Stimulated activated CD8-positive, alpha-beta memory T cell treated with anti-CD3 and anti-CD28 coated beads, Interleukin-7, amount 100 ng/mL, for 4 hours (primary cell): Measurements from ENCODE around the gene ZNF75A.

Experiments
- DNase-seq, 2 donors: peaks; one replicate each; pipeline ENCODE4 v3.0.0-alpha.2; 2020; ENCODE audit warnings: low read depth in 2 of 2

Gene ZNF75A

DNA sequence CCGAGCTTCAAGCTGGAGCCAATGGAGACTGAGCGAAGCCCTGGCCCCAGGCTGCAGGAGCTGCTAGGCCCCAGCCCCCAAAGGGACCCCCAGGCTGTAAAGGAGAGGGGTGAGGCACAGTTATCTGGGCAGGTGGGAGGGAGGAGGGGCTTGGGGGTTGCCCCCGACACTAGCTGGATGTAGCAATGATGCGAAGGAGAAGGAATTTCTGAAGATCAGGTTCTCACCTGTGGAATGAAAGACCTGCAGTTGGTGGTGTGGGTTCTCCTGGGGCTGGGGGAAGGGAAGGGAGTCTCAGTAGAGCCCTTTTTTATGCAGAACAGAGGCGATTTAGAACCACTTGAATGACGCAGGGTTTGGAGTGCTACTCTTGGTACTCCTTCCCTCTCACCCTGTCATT is 20.2 kb upstream of the ZNF75A start:
- no peak for DNase-seq

DNA sequence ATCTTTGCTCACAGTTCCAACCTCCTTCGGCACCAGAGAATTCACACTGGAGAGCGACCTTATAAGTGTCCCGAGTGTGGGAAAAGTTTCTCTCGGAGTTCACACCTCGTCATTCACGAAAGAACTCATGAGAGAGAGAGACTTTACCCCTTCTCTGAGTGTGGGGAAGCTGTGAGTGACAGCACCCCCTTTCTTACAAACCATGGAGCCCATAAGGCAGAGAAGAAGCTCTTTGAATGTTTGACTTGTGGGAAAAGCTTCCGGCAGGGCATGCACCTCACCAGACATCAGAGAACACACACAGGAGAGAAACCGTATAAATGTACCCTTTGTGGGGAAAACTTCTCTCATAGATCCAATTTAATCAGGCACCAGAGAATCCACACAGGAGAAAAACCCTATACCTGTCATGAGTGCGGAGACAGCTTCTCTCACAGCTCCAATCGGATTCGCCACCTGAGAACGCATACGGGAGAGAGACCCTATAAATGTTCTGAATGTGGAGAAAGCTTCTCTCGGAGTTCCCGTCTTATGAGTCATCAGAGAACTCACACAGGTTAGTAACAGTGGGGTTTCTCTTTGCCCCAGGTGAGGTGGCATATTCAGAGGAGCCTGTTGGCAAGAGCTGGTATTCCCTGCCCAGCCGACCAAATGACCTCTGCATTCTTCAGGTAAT is 15.2 kb upstream of the ZNF75A start:
- DNase-seq = no peak

GRCh38 chr16:3292604-3293003 is 12.7 kb upstream of the ZNF75A start:
- DNase-seq = no peak

DNA sequence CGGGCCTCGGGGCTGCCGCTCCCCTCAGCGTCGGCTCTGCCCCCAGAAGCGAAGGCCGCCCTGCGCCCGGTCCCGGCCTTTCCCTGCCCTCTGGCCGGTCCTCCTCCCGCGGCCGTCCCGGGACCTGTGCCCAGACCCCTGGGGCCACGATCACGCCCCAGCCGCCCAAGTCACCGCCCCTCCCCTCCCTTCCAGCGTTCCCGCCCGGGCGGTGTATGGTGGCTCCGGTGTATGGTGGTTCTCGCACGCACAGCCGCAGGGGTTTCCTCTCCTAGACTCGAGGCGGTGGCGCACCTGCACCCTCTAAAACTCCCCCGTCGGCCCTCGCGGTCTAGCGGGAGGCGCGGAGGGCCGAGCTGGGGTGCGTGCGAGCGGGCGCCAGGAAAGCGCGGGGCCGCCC is 10.1 kb upstream of the ZNF75A start:
- no peak for DNase-seq

- DNase-seq = no peak
Measured at GRCh38 chr16:3295783-3296182, 9.5 kb upstream of the ZNF75A start.

- no peak for DNase-seq
Measured at GRCh38 chr16:3304370-3304769, 927 bp upstream of the ZNF75A start.

GRCh38 chr16:3306078-3306477 is 781 bp downstream of the ZNF75A start:
- no peak for DNase-seq

GRCh38 chr16:3311496-3311895 is 6.2 kb downstream of the ZNF75A start:
- no peak for DNase-seq

DNA sequence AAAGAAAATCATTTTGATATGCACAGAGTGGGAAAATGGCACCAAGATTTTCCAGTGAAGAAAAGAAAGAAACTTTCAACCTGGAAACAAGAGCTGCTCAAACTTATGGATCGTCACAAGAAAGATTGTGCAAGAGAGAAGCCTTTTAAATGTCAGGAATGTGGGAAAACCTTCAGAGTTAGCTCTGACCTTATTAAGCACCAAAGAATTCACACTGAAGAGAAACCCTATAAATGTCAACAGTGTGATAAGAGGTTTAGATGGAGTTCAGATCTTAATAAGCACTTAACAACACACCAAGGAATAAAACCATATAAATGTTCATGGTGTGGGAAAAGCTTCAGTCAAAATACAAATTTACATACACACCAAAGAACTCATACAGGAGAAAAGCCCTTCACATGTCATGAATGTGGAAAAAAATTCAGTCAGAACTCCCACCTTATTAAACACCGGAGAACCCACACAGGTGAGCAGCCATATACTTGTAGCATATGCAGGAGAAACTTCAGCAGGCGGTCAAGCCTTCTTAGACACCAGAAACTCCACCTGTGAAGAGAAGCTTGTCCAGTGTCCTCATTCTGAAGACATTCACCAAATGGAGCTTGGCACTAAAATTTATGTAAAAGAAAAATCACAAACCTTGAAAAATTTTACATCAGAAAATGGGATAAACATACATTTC is 12.2 kb downstream of the ZNF75A start:
- no peak for DNase-seq

DNA sequence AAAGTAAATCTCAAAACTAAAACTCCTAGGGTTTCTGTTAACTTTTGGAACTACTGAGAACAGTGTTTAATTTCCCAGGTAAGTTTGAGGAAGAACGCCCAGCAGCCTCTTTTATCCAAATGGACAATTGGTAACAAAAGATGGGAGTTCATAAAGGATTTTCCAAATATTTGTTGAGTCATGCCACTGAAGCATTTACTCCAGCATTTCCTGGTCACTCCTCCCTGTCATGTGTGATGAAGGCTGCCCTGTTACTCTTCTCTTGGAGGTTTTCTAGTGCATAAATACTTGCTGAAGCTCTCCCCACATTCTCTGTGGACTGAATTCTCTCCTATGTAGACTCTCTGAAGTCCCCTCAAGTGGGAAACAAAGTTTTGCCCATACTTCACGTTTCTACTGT is 16.5 kb downstream of the ZNF75A start:
- no peak for DNase-seq

DNA sequence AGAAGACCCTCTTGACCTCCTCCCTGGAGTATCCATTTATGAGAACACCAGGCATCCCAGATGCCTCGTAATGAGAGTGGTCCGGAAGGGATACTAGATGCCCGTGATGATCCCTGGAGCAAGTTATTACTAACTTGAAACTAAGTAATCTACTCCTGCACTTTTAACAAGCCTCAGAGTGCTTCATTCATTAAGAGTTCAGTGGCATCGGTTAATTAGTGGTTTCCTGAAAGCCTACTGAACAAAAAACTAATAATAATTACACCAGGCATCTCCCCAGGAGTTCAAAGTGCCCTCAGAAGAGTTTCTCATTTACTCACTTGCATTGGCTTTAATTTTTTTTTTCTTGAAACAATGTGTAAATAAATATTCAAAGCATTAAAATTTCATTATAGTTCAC is 22.2 kb downstream of the ZNF75A start:
- DNase-seq = no peak

- no peak for DNase-seq
Measured at GRCh38 chr16:3328104-3328503, 22.8 kb downstream of the ZNF75A start.

- no peak for DNase-seq
Measured at GRCh38 chr16:3328643-3329042, 23.3 kb downstream of the ZNF75A start.

DNA sequence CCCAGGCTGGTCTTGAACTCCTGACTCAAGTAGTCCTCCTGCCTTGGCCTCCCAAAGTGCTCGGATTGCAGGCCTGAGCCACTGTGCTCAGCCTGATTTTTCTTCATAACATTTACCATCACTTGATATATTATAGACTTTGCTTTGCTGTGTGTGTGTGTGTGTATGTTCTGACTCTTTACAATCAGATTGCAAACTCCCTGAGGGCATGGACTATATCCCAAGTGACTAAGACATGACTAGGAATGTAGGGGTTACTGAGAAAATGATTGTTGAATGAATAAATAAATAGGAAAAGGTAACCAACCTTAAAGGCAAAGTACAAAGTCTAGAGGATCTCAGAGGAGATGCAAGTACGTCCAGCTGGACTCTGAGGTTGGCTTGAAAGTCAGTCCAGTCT is 40.7 kb downstream of the ZNF75A start:
- no peak for DNase-seq

GRCh38 chr16:3347586-3347985 is 42.3 kb downstream of the ZNF75A start:
- DNase-seq = no peak

DNA sequence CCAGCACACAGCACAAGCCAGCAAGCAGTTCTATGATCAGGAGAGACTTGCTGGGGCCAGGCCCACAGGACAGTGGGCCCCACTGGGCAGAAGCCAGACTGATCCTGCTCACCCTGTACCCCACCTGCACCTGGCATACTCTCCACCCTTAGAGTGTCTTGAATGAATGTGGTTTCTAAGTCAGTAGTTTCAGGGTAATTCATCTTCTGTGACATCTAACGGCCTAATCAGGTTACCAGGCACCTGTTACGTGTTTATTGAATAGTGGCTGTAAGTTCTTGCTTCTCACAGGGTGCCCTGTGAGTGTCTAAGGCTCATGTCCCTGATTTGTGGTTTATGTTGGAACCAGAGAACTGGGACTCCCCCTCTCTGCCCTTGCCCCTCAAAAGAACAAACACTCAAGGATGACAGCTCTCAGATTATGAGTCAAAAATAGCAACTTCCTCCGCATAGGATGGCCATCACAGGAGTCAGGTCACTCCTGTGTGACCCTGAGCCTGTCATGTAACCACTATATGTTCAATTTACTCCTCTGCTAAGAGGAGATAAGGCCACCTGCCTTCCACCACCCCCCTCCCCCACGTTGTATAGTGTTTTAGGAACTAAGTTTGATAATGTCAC is 43.4 kb downstream of the ZNF75A start:
- DNase-seq = no peak

DNA sequence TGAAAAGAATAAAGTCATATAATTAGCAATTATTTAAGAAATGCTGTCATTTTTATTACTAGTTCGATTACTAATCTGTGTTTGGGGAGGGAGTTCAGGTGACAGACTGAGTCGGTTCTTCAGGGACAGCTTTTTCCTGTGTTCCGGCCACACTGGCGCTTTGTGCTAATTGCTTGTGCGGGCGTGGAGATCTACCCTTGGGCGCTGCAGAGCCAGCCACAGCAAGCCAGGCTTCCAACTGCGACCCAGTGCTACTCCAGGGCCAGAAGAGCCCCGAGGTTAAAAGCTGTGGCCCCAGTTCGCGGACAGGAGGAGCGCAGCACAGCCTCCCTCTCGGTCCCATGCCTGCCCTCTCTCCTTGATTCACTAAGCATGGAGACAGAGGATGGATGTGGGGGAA is 43.9 kb downstream of the ZNF75A start:
- DNase-seq = no peak

DNA sequence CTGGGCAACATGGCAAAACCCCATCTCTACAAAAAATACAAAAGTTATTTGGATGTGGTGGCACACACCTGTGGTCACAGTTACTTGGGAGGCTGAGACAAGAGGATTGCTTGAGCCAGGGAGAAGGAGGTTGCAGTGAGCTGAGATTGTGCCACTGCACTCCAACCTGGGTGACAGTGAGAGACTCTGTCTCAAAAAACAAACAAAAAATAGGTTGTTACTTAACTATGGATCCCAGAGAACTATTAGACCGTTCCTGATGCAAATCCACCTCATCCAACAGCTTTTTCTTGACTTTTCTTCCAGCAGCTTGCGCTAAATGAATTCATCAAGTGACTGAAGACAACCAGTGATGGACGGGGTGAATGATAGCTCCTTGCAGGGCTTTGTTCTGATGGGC is 50.3 kb downstream of the ZNF75A start, which contains the start of gene OR2C1:
Gene OR2C1, plus strand, starts transcription at position 301 of the 400 bp plus-strand sequence. Its CDS starts 52 bp downstream, at position 353.
- no peak for DNase-seq

DNA sequence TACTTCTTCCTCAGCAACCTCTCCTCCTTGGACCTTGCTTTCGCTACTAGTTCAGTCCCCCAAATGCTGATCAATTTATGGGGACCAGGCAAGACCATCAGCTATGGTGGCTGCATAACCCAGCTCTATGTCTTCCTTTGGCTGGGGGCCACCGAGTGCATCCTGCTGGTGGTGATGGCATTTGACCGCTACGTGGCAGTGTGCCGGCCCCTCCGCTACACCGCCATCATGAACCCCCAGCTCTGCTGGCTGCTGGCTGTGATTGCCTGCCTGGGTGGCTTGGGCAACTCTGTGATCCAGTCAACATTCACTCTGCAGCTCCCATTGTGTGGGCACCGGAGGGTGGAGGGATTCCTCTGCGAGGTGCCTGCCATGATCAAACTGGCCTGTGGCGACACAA is 50.8 kb downstream of the ZNF75A start:
- no peak for DNase-seq

DNA sequence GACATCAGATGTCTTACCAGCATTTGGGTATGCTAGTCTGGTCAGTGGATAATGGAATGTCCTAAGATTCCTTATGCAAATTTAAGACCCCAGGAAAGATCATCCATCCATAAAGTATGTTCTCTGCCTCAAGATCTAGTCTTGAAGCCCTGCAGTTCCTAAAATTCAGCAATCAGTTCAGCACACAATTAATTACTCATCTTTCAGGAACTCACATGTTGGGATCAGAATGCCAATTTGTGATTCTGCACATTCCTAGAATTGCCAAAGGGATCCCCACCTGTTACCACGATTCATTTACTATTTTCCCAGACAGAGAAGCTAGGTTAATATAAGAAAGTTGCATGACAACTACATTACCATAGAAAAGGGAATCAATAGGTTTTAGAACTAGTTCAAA is 53.6 kb downstream of the ZNF75A start:
- no peak for DNase-seq

DNA sequence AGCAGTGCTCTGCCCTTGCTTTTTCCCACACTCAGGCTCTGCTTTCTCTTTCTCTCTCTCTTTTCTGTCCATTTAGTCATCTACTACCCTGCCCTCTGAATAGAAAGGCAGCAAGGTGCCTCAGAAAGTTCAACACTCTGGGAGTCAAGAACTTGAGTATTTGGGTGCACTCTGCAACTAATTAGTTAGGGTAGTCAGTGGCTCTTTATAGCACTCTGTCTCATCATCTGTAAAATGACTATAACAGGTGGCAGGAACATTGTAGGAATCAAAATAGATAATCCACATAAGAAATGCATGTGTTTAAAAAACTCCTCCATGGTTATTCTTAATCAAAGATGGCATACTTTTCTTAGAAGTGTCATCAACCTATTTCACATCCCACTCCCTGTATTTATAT is 57.6 kb downstream of the ZNF75A start:
- no peak for DNase-seq

DNA sequence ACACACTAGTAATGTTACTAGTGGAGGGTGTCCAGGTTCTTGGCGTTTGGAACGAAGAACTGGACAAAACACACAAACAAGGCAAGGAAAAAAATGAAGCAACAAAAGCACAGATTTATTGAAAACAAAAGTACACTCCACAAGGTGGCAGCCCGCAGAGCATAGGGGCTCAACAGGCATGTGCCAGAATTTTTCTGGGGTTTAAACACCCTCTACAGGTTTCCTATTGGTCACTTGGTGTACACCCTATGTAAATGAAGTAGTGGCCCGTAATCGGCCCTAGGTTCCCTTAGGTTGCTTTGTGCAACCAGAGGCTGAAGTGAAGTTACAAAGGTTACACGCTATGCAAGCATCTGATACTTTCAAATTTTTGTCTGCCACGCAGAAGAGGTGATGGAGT is 58.5 kb downstream of the ZNF75A start:
- no peak for DNase-seq

DNA sequence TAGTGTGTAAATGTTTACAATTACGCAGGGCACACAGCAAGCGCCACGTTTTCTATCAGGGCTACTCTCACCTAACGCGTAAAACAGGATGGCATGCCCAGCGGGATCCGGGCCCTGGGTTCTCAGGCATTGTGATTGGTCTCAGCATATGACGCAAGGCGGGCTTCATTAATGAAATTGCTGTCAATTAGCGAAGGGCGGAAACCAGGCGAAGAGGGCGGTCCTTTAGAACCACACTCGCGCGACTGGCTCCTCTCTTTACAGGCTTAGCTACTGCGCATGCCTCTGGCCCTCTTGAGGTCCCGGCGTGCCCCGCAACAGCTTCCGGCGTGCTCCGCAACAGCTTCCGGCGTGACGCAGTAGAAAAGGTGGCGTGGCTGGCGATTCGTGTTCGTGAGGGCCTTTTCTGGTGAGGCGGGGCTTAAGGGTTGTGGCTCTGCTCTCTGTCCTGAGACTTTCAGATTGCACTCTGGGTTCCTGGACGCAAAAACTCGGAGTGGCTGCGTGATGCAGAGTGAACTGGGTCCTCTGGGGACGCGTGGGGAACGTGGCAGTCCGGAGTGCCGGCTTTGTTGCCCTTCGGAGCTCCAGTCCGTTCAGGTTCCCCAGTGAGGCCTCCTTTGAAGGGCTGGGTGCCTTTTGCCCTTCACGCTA is 59.6 kb downstream of the ZNF75A start:
- DNase-seq = peak; percentile 82 to 83
